GM19397 (cell line): ENCODE measurements around the gene FAM234A.

Experiments
- ATAC-seq: cut with Tn5 transposase; IDR thresholded peaks from one replicate; pipeline ENCODE4 v1.9.1; 2021; ENCODE audit warnings: mild to moderate bottlenecking, moderate library complexity; ENCODE audit not compliant: unreplicated experiment

The FAM234A gene

DNA sequence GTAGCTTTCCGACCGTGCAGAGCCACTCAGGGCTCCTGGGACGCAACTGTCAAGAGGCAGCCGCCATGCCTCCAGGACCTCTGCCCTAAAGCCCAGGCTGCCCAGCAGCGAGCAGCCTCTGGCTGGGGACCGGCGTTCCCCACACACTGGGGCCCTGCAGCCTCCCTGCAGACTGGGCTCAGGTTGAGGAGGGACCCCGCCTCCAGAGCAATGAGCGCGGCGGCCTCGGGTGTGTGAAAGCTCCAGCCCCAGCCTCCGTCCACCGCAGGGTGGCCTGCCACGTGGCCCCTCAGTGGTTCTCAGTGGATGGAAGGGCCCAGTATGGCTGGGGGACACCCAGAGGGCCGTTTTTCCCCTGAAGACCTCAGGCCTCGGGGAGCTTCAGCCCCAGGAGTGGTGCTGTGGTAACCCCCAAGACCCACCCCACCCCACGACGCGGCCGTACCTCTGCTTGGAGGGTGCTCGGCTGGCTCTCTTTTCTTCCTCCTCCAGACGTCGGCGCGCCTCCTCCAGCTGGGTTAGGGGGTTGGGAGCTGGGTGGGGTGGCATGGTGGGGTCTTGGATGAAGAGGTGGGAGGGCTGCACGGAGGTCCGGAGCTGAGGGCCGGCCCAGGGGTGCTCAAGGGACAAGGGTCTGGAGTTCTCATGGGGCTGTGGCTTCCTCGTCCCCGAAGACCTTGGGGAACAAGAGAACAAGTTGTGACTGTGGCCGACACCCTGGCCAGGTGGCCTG, 58.6 kb downstream of the FAM234A start:
- ATAC-seq: no peak

DNA sequence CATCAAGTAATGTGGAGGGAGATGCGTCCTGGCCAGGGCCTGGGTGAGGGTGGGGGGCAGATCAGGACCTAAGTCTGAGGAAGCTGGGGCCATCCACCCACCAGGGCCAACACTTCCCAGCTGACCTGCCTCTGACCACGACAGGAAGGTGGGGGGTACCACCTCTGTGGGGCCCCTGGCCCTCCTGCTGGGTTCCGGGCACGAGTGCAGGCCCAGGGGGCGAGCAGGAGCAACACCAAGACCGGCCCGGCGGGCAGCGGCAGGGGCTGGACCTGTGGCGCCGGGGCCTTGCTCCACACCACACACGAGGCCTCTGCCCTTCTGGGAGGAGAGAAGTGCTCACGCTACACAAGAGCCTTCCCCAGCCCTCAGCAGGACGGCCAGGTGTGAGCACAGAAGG, 61.7 kb downstream of the FAM234A start:
- ATAC-seq: no peak

DNA sequence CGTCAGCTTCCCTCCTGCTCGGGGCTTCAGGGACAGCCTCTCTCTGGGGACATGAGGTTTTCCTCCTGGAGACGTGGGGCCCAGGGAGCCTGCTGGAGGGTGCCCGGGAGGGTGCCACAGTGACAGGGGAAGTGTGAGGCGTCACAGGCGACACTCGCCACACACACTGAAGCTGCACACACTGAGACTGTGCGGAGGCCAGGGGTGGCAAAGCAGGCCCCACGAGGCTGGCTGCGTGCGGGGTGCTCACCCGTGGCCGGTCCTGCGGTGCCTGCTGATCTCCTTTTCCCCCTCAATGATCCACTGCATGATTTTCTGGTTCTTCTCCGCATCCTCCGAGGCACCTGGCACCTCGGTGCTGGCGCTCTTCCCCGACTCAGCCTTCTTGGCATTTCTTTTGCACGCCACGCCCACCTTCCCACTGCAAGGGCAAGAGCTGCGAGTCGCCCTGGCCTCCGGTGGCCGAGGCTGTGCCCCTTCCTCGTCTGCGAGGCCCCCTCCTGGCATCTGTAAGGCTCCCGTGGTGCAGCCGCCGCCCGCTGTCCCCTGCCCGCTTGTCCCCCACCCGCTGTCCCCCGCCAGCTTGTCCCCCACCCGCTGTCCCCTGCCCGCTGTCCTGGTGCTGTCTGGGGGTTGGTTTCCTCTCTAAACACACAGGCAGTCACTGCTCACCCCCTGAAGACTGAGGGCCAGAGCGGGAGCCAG, 62.3 kb downstream of the FAM234A start:
- ATAC-seq: no peak

DNA sequence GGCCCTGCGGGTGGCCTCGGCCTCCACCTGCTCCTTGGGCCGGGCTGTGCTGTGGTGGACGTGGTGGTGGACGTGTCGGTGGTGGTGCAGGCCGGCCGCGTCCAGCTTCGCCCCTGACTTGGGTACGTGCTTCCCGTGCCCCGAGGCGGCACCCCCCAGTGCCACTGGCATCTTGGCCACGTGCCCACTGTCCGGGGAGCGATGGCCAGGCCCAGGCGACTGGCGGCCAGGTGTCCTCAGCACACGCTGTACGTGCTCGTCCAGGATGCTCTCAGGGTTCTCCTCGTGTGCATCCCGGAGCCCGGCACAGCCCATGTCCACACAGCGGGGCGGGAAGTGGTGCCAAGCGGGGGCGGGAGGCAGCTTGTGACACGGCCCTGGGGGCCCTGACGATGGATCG, 63.2 kb downstream of the FAM234A start:
- no peak for ATAC-seq

DNA sequence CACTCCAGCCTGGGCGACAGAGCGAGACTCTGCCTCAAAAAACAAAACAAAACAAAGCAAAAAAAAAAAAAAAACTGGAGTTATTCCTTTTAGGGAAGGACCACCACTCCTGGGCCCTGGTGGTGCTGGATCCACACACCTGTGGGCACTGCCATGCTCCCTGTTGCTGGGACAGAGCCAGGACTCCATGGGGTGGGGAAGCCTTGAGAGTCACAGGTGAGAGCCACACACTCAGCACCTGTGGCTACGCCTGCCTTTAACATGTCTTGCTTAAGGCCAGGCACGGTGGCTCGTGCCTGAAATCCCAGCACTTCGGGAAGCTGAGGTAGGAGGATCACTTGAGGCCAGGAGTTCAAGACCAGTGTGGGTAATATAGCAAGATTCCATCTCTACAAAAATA, 66.6 kb downstream of the FAM234A start:
- ATAC-seq: no peak

DNA sequence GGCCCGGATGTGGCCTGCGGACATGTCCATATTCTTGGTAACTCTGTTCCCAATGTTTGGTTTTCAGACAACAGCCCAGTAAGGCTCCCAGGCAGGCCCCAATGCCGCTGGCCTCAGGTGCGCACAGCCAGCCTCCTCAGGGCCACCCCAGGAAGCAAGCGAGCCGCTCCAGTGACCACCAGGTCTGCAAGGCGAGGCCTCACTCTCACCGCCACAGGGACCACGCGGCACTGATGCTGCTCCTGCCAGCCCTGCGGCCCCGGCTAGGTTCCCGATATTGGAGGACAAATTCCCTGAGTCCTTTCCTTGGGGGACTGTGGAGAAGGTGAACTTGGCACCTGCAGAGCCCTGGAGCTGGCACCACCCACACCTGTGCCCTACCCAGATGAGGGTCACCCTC, 67.3 kb downstream of the FAM234A start:
- ATAC-seq: no peak

DNA sequence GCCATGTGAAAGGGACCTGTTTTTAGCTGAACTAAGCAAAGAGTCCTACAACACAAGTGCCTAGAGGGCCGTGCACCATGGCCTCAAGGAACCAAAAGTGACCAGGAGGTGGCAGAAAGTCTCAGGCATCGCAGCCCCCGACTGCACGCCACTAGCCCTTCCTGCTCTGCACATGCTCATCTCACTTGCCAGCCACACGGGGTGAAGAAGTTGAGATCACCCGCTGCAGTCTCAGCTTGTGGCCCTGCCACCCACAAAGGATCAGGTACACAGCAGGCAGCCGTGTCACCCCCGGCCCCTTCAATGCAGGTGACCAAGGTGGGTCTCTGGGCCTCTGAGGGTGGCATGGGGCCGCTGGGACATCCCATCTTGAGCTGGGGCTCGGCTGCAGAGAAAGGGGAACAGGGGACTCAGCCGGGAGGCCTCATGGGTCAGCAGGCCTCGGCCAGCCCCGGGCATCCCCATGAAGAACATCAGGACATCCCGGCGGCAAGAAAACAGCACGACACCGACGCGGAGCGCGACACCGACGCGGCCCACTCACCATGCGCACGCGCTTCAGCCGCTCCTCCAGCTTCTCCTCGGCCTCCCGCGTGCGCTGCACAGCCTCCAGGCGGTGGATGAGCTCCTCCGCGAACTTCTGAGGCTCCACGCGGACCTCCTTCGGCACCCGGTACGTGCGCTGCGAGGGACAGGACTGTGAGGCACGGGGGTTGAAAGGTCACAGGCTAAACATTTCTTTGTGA, 69.3 kb downstream of the FAM234A start:
- ATAC-seq: no peak

DNA sequence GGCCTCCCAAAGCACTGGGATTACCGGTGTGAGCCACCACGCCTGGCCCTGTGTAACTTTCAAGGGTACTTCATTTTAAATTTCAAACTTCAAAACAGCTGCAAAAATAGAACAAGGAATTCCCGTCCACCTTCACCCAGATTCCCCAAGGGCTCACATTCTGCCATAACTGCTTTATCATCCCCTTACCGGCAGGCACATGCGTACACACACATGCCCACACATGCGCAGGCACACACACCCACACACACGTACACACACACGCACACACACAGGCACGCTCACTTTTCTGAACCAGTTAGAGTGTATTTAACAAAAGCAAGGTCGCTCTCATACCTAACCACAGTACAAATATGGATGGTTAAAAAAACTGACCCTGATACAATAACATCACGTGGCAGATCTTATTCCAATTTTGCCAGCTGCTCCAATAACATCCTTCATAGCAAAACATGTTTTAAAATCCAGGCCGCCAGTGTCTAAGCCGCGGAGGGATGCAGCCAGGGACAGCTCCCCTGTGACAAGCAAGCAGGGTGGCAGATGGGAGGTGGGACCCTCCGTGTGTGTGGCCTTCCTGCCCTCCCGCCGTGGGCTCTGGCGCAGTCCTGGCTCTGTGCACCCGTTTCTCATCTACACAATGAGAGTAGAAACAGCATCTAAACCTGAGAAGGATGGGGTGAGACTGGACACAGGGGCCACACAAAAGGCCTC, 71.5 kb downstream of the FAM234A start:
- no peak for ATAC-seq

DNA sequence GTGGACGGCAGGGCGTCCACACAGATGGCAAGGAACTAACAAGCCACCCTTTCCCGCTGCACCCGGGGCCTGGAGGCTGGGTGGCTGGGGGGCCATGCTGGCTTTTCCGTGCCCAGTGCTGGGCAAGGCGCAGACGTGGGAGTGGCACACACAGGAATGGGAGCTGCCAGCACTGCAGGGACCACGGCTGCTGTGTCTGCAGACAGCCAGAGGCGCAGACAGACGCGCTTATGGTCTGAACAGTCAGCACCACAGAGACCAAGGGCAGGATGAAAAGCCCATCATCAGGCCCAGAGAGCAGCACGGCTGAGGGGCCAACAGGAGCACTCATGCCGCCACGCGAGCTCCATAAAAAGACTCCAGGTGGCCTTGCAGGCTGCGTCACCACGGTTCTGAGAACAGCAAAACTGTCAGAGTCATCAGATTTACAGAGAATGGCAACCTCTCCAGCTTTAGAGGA, 72.3 kb downstream of the FAM234A start:
- no peak for ATAC-seq

DNA sequence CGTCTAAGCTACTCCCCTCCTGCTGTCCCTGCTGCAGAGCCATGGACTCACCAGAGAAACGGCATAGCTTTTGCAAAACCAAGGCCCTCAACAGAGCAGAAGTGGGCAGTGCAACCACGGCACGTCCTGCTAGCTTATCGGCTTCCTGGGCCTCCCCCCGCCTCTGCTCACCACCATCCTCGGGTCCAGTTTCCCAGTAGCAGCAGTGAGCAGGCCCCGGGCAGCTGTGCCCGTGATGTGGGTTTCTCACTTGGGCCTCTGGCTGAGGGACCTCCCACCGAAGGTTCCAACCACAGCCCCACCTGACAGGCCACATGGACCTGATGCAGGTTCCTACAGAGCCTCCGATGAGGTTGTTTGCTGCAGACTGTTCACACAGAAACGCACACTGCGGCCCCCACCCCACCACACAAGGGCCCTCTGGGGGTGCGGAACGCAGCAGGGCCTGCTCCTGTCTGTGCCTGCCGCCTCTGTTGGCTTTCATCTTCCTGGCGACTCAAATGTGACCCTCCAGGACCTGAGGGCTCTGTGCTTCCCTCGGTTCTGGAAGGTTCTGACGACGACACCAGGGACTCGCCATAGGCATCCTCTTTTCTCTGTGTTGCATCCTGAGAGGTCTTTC, 73.2 kb downstream of the FAM234A start:
- no peak for ATAC-seq

DNA sequence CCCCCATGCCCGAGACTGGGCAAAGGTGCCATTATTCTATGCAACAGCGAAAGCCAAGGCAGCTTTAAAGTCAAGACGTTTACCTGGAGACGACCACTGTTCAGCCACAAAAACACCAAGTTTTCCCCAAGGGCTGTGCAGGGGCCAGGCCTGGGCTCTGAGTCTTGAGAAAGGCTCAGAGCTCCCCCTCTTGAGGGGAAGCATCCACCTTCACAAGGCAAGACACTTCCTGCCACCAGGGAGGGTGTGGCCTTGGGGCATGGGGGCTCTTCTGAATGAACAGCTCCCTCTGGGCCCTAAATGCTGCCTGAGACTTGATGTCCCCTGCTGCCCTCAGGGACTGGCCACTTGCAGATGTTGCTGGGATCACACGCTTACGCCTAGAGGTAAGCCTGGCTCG, 74.9 kb downstream of the FAM234A start:
- no peak for ATAC-seq

DNA sequence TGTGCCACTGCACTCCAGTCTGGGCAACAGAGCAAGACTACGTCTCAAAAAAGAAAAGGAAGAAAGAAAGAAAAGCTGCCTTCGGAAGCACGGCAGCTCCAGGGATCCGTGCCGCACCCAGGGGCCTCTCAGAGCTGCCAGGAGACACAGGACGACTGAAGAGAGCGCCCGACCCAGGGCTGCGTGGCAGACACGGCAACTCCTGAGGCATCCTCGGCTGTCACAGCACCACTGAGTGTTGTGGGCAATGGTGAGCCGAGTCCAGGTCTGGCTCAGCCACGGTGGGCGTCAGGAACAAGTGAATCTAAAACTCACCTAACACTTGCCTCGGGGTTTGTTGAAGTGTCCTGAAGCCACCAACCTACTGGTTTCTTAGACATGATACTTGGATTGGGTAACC, 77.1 kb downstream of the FAM234A start:
- ATAC-seq: no peak

DNA sequence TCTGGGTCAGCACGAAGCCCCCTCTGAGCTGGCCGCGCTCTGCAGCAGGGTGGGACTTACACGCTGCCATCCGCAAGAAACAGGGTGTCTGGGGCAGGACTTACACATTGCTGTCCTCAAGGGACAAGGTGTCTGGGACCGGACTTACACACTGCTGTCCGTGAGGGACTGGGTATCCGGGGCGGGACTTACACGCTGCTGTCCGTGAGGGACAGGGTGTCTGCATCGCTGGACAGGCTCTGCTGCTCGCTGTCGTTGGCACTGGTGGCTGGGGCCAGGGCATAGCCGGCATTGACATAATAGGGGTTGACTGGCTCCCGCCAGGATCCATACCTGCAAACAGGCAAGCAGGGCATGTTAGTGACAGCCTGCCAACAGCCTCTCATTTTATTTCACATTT, 79.7 kb downstream of the FAM234A start:
- no peak for ATAC-seq

DNA sequence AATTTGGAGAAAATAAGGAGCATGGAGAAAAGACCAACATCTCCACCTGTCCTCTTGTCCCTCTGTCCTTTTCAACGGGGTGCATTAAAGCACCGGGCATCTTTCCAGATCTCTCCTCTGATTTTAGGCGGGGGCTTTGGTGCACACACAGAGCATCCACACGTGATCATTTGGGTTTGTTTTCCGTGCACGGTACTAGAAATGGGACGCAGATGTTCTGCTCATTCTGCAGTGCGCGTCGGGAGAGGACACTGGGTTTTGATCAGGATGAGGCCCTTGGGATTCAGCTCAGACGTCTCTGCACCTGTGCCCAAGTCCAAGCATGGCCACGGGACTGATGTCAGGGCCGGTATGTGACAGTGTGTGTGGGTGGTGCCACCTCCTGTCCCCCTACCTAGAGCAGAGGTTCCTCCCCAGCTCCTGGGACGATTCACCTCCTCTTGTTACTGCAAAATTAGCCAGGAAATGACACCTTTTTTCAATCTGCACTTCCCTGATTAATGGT, 80.2 kb downstream of the FAM234A start:
- ATAC-seq: no peak
